VCaP (cell line): ENCODE measurements around the gene TBC1D2.

Experiments
- H3K27ac ChIP-seq: fragments of 450-650 bp; 2 replicates; pipeline ENCODE4 v1.5.1; 2017
- CTCF ChIP-seq: fragments of 450-650 bp; conservative IDR thresholded peaks from 2 replicates; pipeline ENCODE4 v1.5.1; 2017; ENCODE audit warnings: mild to moderate bottlenecking, moderate library complexity

TBC1D2 gene

DNA sequence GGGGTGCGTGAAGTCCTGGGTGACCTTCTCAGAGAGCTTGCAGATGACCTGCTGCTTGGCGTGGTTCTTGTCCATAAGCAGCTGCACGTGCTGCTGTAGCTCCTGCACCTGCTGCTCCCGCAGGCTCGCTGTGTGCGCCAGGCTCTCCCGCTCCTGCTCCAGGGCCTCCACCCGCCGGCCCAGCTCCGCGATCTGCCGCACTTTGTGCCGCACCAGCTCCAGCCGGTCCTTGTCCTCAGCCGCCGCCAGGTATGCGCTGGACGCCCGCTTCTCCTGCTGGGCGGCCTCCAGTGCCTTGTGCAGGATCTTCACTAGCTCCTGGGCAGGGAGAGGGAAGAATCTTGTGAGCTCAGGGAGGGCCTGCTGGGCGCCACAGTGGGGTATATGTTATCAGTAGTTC is 34.5 kb downstream of the TBC1D2 start:
- no peak overlapping the region for H3K27ac ChIP-seq
- no peak for TF ChIP-seq CTCF

GRCh38 chr9:98219794-98220370 is 35.6 kb downstream of the TBC1D2 start:
- no peak overlapping the region for H3K27ac ChIP-seq
- TF ChIP-seq CTCF: no peak

DNA sequence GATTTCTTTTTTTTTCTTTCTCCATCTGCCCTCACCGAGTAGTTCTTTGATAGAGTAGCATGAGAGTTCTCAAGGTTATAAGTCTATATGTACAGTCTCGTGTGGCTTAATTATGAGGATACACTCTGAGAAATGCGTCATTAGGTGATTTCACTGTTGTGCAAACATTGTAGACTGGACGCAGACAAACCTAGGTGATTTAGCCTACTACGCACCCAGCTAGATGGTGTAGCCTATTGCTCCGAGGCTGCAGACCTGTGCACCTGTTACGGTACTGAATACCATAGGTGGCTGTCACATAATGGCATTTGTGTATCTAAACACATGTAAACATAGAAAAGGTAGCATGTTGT is 36.1 kb downstream of the TBC1D2 start:
- peak overlapping the region; percentile 47; the same call in 1 of the 2 replicates for H3K27ac ChIP-seq
- no peak for TF ChIP-seq CTCF

- H3K27ac ChIP-seq: peak overlapping the region; percentile 47; the same call in 1 of the 2 replicates
- TF ChIP-seq CTCF: no peak
These were observed 36.7 kb downstream of the TBC1D2 start for GRCh38 chr9:98218562-98219363.

DNA sequence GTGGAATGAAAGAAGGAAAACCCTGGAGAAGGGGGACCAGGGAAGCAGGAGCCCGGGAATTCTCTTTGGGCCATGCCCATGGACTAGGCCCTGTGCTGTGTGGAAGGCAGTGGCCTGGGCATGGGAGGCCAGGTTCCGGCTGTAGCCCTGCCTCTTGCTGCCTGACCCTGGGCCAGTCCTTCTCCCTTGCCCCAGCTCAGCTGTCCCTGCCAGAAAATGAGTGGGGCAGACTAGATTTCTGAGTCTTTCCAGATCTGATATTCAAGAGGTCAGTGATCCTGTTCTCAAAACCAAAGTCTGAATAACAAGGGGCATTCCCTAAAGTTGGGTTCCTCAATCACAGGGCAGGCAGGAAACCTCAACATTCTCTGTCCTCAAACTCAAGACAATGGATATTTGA is 38.2 kb downstream of the TBC1D2 start:
- H3K27ac ChIP-seq: no peak overlapping the region
- no peak for TF ChIP-seq CTCF

DNA sequence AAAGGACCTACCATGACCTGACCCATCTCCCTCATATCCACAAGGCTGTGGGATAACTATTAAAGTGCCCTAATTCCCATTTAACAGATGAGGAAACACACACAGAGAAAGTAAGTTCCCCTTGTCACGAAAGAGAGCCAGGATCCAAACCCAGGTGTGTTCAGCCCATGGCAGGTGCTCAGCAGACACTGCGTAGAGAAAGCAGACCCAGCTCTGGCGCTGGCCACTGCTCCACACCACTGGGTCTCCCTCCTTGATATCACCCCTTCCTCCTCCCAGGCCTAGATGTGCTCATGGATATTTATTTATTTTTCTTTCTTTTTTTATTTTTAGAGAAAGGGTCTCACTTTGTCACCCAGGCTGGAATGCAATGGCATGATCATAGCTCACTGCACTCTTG is 39.1 kb downstream of the TBC1D2 start:
- TF ChIP-seq CTCF: no peak
- H3K27ac ChIP-seq: no peak overlapping the region

DNA sequence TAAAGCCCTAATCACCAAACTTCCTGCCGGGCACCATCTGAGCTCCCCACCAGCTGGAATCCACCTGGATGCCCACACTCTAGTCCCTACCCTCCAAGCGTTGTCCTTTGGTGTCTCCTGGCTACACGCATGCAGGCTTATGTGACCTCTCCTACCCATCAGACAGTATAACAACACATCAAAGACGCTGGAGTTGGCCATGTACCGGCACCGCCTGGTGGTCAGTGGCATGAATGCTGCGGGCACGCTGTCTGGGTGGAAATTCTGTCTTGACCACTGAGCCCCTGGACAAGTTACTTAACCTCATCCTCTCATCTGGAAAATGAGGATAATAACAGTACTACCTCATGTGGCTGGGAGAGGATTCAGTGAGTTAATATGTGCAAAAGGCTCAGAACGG is 39.6 kb downstream of the TBC1D2 start:
- peak overlapping the region; percentile 47 for H3K27ac ChIP-seq
- TF ChIP-seq CTCF: peak; percentile 84
